ENCODE results near the gene PCBP3.

DNA sequence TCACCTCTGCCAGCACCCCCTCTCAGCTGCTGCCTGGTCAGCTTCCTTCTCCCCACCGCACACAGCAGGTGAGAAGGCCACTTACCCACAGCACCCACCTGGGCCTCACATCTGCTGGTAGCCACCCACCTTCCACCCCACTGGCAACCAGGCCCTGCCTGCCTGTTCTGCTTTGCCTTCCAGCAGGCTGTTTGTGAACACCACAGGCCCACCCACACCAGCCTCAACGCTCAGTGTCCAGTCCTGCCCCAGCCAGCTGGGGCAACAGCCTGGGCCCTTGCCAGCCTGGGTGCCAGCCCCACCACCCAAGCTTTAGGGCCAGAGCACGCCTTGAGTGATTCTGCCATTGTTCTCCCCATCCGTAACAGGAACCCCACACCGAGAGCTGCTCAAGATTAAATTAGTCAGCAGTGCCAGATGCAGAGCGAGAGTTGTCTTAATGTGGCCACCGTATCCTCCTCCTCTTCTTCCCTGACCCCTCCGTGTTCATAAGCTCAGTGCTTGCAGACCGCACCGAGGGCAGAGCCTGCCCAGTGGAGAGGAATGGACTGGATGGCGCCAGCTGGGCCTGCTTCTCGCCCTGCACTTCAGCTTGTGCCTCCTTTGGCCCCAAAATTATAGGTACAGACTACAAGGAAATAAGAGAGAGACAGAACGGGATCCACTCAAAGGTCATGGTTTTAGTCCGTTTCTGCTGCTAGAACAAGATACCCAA, 217.8 kb downstream of the PCBP3 start:
- TF ChIP-seq CTCF (optimal IDR thresholded peaks at IDR 0.05 in 1 of 3, IDR thresholded peaks at IDR 0.05 in 1 of 3, conservative IDR thresholded peaks at IDR 0.05 in 1 of 3; ENCODE audit: extremely low read depth in 1 of 3, insufficient read depth in 2 of 3, low read length in 3 of 3) (no peak), EZH2 (IDR thresholded peaks at IDR 0.05; ENCODE audit: low read length) (no peak)
